ENCODE data around the gene HSPA1A.
"Not testable (repeated sequence)": the region's sequence is repeated elsewhere in the genome, so short reads cannot be mapped to it uniquely, and the experiment has no call there.

Gene HSPA1A

DNA sequence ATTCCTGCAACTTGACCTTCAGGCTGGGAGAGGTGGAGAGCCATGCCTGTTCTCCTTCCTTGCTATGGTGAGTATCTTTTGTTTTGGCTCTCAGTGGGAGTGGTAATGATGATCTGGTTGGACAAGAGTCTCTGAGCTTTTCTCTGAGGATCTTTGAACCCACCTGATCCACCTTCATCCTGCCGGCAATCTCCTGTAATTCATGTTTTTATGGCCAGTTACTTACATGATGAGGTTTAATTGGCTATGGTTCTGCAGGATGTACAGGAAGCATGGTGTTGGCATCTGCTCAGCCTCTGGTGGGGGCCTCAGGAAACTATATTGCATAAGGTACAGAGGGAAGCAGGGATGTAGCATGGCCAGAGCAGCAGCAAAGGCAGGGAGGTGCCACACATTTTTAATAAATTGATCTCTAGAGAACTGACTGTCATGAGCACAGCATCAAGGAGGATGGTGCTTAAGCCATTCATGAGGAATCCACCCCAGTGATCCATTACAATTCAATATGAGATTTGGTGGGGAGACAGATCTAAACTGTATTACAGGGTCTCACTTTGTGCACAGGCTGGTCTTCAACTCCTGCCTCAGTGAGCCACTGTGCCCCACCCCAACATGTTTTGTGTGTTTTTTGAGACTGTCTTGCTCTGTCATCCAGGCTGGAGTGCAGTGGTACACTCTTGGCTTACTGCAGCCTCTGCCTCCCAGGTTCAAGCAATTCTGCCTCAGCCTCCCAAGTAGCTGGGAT, 22.2 kb downstream of the HSPA1A start:
- H3K27ac ChIP-seq (ENCODE audit: low read depth, low read length, poor library complexity, severe bottlenecking), result peak overlapping the region; percentile 97
- peaks cover 66% of the 10 kb centered on the region for H3K36me3 ChIP-seq (ENCODE audit: insufficient read depth, low read length)
- H3K4me3 ChIP-seq (ENCODE audit: low read depth, low read length, poor library complexity, severe bottlenecking), result peak overlapping the region; percentile 96
- H3K9me2 ChIP-seq (ENCODE audit: low read depth, low read length), result no peaks in the 10 kb centered on the region
- peaks cover 24% of the 10 kb centered on the region for H3F3A ChIP-seq (ENCODE audit: insufficient read depth, low read length)
- H3K9me3 ChIP-seq (ENCODE audit: low read length), result no peaks in the 10 kb centered on the region
- TF ChIP-seq EZH2 (IDR thresholded peaks at IDR 0.05; ENCODE audit: borderline replicate concordance, low read length), result no peak
- TF ChIP-seq, protein P1, sequence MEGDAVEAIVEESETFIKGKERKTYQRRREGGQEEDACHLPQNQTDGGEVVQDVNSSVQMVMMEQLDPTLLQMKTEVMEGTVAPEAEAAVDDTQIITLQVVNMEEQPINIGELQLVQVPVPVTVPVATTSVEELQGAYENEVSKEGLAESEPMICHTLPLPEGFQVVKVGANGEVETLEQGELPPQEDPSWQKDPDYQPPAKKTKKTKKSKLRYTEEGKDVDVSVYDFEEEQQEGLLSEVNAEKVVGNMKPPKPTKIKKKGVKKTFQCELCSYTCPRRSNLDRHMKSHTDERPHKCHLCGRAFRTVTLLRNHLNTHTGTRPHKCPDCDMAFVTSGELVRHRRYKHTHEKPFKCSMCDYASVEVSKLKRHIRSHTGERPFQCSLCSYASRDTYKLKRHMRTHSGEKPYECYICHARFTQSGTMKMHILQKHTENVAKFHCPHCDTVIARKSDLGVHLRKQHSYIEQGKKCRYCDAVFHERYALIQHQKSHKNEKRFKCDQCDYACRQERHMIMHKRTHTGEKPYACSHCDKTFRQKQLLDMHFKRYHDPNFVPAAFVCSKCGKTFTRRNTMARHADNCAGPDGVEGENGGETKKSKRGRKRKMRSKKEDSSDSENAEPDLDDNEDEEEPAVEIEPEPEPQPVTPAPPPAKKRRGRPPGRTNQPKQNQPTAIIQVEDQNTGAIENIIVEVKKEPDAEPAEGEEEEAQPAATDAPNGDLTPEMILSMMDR (IDR thresholded peaks at IDR 0.05; ENCODE audit: low read length), result no peak
- H3K79me2 ChIP-seq (ENCODE audit: insufficient read depth, low read length), result peaks cover 32% of the 10 kb centered on the region
- peak overlapping the region; percentile 99 for H3K9ac ChIP-seq (ENCODE audit: low read length)
- no peak overlapping the region for H2AFZ ChIP-seq (ENCODE audit: low read length)
- peaks cover 55% of the 10 kb centered on the region for H3K4me1 ChIP-seq (ENCODE audit: insufficient read depth, low read length, severe bottlenecking)
- H3K4me2 ChIP-seq (ENCODE audit: low read length), result peak overlapping the region; percentile 95
- H3K27me3 ChIP-seq (ENCODE audit: insufficient read depth, low read length), result no peaks in the 10 kb centered on the region
- no peaks in the 10 kb centered on the region for H4K20me1 ChIP-seq (ENCODE audit: insufficient read depth, low read length)

DNA sequence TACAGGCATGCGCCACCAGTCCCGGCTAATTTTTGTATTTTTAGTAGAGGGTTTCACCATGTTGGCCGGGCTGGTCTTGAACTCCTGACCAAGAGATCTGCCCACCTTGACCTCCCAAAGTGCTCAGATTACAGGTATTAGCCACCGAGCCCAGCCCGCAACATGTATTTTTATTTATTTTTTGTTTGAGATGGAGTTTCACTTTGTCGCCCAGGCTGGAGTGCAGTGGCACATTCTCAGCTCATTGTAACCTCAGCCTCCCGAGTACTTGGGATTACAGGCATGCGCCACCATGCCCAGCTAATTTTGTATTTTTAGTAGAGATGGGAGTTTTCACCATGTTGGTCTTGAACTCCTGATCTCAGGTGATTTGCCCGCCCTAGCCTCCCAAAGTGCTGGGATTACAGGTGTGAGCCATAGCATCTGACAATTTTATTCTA, 22.8 kb downstream of the HSPA1A start:
- H3K79me2 ChIP-seq (ENCODE audit: insufficient read depth, low read length), result peaks cover 32% of the 10 kb centered on the region
- H2AFZ ChIP-seq (ENCODE audit: low read length); H3K9me2 ChIP-seq (ENCODE audit: low read depth, low read length); H3K9me3 ChIP-seq (ENCODE audit: low read length); H3K27me3 ChIP-seq (ENCODE audit: insufficient read depth, low read length); H4K20me1 ChIP-seq (ENCODE audit: insufficient read depth, low read length); H3K27ac ChIP-seq (ENCODE audit: low read depth, low read length, poor library complexity, severe bottlenecking): not testable (repeated sequence)
- peak overlapping the region; percentile 7; the same call in 1 of the 2 replicates for H3K9ac ChIP-seq (ENCODE audit: low read length)
- peak overlapping the region; percentile 95 for H3K4me2 ChIP-seq (ENCODE audit: low read length)
- peaks cover 19% of the 10 kb centered on the region for H3F3A ChIP-seq (ENCODE audit: insufficient read depth, low read length)
- H3K36me3 ChIP-seq (ENCODE audit: insufficient read depth, low read length), result peaks cover 66% of the 10 kb centered on the region
- H3K4me1 ChIP-seq (ENCODE audit: insufficient read depth, low read length, severe bottlenecking), result peaks cover 49% of the 10 kb centered on the region
- H3K4me3 ChIP-seq (ENCODE audit: low read depth, low read length, poor library complexity, severe bottlenecking), result peak overlapping the region; percentile 96

DNA sequence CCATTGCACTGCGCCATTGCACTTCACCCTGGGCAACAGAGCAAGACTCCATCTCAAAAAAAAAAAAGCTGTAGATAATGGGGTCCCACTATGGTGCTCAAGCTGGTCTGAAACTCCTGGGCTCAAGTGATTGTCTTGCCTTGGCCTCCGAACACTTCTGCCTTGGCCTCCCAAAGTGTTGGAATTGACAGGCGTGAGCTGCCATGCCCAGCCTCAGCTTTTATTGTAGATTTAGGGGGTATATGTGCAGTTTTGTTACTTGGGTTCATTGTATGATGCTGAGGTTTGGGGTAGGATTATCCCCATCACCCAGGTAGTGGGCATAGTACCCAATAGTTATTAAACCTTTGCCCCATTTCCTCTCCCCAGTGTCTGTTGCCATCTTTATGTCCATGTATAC, 23.6 kb downstream of the HSPA1A start:
- Histone ChIP-seq H3K9me3 (ENCODE audit: low read length) (no peaks in the 10 kb centered on the region), H3K9me2 (ENCODE audit: low read depth, low read length) (no peaks in the 10 kb centered on the region), H4K20me1 (ENCODE audit: insufficient read depth, low read length) (no peaks in the 10 kb centered on the region), H3K27me3 (ENCODE audit: insufficient read depth, low read length) (no peaks in the 10 kb centered on the region), H3K4me1 (ENCODE audit: insufficient read depth, low read length, severe bottlenecking) (peaks cover 40% of the 10 kb centered on the region), H3K79me2 (ENCODE audit: insufficient read depth, low read length) (peaks cover 32% of the 10 kb centered on the region), H3K4me2 (ENCODE audit: low read length) (0 out of 2 replicates have a peak overlapping the region, but pooled peaks have one; percentile 15), H3K4me3 (ENCODE audit: low read depth, low read length, poor library complexity, severe bottlenecking) (peak overlapping the region; percentile 96), H3K27ac (ENCODE audit: low read depth, low read length, poor library complexity, severe bottlenecking) (no peak overlapping the region), H3K9ac (ENCODE audit: low read length) (no peak overlapping the region), H2AFZ (ENCODE audit: low read length) (no peak overlapping the region), H3K36me3 (ENCODE audit: insufficient read depth, low read length) (peaks cover 66% of the 10 kb centered on the region), H3F3A (ENCODE audit: insufficient read depth, low read length) (peaks cover 18% of the 10 kb centered on the region)
- TF ChIP-seq, protein P1 (IDR thresholded peaks at IDR 0.05; ENCODE audit: low read length), result no peak
- TF ChIP-seq EZH2 (IDR thresholded peaks at IDR 0.05; ENCODE audit: borderline replicate concordance, low read length), result no peak

DNA sequence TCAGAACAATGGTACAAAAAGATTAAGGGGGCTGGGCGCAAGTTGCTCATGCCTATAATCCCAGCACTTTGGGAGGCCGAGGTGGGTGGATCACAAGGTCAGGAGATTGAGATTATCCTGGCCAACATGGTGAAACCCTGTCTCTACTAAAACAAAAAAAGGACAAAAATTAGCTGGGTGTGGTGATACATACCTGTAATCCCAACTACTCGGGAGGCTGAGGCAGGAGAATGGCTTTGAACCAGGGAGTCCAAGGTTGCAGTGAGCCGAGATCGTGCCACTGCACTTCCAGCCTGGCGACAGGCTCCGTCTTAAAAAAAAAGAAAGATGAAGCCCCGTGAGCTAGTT, 24.4 kb downstream of the HSPA1A start:
- peaks cover 18% of the 10 kb centered on the region for H3F3A ChIP-seq (ENCODE audit: insufficient read depth, low read length)
- not testable (repeated sequence) for H3K4me3 ChIP-seq (ENCODE audit: low read depth, low read length, poor library complexity, severe bottlenecking); H3K9me3 ChIP-seq (ENCODE audit: low read length); H3K9ac ChIP-seq (ENCODE audit: low read length); H3K27me3 ChIP-seq (ENCODE audit: insufficient read depth, low read length); H3K27ac ChIP-seq (ENCODE audit: low read depth, low read length, poor library complexity, severe bottlenecking); H3K9me2 ChIP-seq (ENCODE audit: low read depth, low read length); H2AFZ ChIP-seq (ENCODE audit: low read length); H3K4me2 ChIP-seq (ENCODE audit: low read length); H4K20me1 ChIP-seq (ENCODE audit: insufficient read depth, low read length)
- peaks cover 65% of the 10 kb centered on the region for H3K36me3 ChIP-seq (ENCODE audit: insufficient read depth, low read length)
- H3K4me1 ChIP-seq (ENCODE audit: insufficient read depth, low read length, severe bottlenecking), result peaks cover 40% of the 10 kb centered on the region
- peaks cover 28% of the 10 kb centered on the region for H3K79me2 ChIP-seq (ENCODE audit: insufficient read depth, low read length)

Measured in OCI-LY1 (cell line).